Ecto neural progenitor cell (in vitro differentiated cells): ENCODE measurements around the gene FRRS1.
"Not testable (repeated sequence)": the region's sequence is repeated elsewhere in the genome, so short reads cannot be mapped to it uniquely, and the experiment has no call there.

Experiments
- DNase-seq: peaks from one replicate; pipeline ENCODE4 v3.0.0-alpha.2; 2018; ENCODE audit warnings: low spot score

Gene FRRS1, protein sequence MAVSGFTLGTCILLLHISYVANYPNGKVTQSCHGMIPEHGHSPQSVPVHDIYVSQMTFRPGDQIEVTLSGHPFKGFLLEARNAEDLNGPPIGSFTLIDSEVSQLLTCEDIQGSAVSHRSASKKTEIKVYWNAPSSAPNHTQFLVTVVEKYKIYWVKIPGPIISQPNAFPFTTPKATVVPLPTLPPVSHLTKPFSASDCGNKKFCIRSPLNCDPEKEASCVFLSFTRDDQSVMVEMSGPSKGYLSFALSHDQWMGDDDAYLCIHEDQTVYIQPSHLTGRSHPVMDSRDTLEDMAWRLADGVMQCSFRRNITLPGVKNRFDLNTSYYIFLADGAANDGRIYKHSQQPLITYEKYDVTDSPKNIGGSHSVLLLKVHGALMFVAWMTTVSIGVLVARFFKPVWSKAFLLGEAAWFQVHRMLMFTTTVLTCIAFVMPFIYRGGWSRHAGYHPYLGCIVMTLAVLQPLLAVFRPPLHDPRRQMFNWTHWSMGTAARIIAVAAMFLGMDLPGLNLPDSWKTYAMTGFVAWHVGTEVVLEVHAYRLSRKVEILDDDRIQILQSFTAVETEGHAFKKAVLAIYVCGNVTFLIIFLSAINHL

DNA sequence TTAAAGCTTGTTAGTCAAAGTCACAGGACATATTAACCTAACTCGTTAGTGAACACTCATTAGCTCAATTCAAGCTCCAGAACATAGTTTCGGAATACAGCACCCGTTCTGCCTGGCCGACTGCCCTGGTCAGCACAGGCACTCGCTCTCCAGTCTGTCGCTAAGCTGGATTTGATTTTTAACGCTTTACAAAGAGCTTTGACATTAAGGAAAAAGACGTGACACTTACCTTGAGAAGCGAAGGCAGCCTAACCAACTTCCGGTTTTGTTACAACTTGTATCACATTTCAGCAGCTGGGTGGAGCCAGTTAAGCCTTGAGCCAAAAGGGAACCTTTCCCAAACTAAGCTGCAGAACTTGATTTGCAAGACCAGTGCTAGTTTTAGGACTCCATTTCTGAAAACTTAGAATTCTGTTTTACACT lies at the start of gene FRRS1:
Gene FRRS1, minus strand, starts transcription at position 258 of the 423 bp plus-strand sequence. CDS start 17,867 bp downstream, outside the sequence.
- peak; percentile 61 for DNase-seq

DNA sequence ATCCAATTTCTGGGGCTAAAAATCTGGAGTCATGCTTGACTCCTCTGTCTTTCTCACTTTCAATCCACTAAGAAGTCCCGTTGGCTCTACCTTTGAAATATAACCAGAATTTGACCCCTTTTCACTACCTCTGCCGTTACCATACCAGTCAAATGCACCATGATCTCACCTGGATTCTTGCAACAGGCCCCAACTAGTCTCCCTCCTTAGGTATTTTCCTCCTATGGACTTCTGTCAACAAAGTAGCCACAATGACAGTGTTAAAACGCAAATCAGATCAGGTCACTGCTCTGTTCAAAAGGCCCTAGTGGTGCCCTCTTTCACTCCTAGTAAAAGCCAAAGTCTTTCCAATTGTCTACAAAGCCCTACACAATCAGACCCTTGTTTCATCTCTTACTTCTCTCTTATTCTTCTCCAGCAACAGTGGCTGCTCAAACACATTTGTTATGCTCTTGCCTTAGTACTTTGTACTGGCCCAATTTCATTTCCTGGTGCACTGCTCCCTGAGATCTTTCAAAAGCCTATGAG lies 48.0 kb upstream of the FRRS1 start:
- DNase-seq: no peak

DNA sequence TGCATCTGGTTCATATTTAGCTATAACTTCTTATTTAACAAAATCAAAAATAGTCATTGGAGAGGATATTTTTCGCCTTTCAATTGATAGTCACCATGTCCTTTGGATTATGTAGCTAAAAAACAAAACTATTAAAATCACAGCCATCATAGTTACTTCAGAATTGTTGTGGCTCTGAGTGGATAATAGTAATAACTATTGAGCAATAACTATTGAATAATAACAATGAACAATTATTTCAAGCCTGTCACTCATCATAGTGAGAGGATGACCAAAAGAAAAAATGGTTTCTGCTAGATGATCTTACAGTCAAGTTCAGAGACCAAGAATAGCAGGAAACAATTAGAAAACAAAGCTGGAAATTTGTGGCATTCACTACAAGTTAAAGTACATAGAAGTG lies 45.3 kb upstream of the FRRS1 start:
- no peak for DNase-seq

DNA sequence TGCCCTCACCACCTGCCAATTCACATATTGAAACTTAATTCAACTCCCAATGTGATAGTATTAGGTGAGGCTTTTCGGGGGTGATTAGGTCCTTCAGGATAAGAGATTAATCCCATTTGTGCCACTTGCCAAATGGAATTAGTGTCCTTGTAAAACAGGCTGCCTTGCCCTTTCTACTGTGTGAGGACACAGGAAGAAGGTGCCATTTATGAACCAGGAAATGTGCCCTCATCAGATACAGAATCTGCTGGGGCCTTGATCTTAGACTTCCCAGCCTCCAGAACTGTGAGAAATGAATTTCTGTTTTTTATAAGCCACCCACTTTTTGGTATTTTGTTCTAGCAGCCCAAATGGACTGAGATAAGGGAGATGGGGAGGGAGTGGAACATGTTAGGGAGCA lies 44.6 kb upstream of the FRRS1 start:
- no peak for DNase-seq

DNA sequence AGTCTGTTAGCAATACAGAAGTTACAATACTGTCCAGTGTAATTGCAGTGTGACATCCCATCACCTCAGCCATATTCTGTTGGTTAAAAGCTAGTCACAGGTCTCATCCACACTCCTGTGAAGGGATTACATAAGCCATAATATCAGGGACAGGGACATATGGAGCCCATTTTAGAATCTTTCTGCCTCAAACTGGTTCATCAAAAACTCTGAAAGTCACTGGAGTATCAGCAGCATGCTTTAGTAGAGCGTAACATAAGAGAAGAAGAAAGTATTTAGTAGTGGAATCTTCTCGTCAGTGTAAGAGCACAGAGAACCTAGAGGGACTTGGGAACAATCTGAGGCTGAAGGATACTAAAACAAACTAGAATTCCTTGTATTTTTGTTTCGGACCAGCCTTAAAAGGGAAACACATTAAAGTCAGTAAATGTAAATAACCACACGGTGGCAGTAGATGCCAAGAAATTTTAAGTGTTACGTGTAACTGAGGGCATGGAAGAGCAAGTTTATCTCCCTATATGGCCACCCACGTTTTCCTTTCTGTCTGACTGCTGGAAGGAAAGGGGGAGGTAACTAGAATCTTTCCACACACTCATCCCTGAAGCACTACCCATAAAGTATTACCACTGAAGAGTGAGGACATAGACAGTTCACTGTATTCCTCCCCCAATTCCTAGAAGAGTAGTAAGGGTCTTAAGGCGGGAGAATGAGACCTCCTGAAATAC lies 42.1 kb upstream of the FRRS1 start:
- no peak for DNase-seq

DNA sequence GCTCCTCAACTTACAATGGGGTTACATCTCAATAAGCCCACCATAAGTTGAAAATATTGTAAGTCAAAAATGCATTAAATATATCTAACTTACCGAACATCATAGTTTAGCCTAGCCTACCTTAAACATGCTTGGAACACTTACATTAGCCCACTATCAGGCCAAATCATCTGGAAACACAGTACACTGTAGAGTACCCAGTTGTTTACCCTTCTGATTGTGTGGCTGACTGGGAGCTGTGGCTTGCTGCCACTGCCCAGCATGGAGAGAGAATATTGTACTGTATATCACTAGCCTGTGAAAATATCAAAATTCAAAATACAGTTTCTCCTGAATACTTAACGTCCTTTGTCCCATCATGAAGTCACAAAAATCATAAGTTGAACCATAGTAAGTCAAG lies 40.4 kb upstream of the FRRS1 start:
- no peak for DNase-seq

DNA sequence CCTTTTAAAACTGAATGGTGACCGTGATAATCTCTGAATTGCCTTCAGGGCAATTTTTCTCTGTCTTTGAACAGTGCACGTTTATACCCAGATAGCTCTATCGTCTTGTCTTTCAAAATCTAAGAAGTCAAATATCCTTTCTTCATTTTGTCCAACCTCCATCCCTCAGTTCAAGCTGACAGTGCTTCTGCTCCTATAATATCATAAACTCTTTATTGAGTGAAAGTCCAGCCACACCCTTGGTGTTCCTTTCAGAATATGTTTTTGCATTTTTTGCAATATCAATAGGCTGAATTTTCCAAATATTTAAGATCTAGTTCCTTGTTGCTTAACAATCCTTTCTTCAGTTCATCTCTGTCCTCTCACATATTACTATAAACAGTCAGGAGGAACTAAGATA lies 35.1 kb upstream of the FRRS1 start:
- DNase-seq: no peak

DNA sequence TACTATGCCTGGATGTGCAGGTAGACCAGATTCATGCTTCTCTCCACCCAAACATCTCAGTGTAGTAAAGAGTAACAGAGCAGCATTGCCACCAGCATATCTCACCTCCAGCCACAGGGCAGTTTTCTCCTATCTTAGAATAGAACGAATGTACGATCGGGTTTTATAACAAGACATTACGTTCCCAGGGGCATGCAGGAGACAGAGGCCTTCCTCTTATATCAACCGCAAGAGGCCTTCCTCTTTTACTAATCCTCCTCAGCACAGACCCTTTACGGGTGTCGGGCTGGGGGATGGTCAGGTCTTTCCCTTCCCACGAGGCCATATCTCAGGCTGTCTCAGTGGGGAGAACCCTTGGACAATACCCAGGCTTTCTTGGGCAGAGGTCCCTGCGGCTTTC lies 27.4 kb upstream of the FRRS1 start:
- not testable (repeated sequence) for DNase-seq

DNA sequence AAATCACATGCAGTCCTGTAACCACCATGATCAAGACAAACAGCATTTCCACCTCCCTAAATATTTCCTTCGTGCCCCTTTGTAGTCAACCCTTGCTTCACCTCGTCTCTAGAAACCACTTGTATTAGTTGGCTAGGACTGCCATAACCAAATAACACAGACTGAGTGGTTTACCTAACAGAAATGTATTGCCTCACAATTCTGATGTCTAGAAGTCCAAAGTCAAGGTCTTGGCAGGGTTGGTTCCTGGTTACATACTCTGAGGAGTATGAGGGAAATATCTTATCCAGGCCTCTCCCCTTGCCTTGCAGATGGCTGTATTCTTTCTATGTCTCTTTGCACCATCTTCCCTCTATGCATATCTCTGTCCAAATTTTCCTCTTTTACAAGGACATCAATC lies 23.3 kb upstream of the FRRS1 start:
- DNase-seq: no peak

DNA sequence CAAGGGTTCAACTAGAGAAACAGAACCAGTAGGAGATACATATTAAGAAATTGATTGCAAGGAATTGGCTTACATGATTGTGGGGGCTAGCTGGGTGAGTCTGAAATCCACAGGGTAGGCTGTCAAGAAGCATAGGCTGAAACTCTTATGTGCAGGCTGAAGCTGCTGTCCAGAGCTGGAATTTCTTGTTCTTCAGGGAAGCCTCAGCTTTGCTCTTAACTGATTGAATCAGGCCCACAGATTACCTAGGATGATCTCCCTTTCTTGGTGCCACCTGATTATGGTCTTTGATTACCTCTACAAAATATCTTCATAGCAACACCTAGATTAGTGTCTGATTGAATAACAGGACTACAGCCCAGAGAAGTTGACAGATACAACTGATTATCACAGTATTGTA lies 22.5 kb upstream of the FRRS1 start:
- no peak for DNase-seq

DNA sequence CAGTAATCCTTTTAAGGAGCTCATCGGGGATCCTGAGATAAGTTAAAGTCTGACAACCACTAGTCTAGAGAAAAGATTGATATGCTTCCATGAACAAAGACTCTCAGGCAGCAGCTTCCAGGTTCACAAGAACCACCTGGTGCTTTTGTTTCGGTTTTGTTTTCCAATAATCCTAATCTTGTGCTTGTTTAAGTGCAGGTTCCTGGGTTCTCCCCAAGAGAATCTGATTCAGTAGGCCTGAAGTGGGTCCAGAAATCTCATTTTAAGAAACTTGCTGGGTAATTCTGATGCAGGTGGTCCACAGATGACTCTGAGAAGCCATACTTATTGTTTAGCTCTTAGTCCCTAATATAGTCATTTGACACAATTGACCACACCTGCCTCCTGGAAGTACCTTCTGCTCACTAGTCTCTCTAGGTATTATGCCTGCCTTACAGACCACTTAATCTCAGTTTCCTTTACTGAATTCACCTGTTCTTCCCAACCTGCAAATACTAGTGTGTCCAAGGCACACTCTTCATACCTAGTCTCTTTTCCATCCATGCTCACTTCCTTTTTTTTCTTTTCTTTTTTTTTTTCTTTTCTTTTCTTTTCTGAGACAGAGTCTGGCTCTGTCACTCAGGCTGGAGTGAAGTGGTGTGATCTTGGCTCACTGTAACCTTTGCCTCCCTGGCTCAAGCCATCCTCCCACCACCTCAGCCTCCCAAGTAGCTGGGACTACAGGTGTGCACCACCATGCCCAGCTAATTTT lies 20.5 kb upstream of the FRRS1 start:
- DNase-seq: no peak

DNA sequence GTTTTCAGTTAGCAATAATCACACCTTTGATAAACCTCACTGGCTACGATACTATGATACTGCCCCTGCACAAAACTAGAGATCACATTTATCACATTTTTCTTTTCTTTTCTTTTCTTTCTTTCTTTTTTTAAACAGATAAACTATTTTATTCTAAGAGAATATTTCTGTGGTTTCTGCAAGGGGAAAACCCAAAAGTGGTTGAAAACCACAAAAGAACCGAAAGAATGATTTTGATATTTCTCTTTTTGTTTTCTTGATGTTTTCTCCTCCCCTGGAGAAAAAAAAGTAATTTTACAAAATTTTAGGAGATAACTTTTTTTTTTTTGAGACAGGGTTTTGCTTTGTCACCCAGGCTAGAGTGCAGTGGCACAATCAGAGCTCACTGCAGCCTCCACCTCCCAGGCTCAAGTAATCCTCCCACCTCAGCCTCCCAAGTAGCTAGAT lies 18.4 kb upstream of the FRRS1 start:
- no peak for DNase-seq

DNA sequence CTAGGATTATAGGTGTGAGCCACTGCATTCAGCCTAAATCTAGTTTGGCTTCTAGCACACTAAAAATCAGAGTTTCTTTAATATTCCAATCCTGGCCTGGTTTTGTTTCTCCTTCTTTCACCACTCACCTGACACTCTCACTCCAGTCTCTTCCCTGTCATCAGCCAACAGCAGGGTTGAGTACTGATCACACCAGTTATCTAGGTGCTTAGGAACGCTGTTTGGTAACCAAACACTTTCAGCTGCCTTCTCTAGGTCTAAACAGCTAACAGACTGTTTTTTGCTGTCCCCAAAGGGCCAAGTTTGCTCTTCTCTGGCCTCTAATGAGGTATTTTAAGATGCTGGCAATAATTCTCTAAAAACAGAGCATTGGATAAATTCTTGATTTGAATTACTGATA lies 17.7 kb upstream of the FRRS1 start:
- DNase-seq: no peak

DNA sequence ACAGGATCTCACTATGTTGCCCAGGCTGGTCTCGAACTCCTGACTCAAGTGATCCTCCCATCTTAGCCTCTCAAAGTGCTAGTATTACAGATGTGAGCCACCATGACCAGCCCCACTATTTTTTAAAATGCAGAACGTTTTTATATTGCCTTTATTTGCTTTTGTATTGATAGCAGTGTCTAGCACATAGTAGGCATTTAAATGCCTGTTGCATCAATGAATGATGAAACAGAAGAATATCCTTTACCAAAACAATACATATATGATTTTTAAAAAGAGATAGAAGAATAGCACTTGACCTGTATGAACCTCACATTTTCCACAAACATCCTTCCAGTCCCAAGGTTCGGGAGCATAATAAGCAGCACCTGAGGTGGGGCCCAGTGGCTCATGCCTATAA lies 16.5 kb upstream of the FRRS1 start:
- DNase-seq: no peak

DNA sequence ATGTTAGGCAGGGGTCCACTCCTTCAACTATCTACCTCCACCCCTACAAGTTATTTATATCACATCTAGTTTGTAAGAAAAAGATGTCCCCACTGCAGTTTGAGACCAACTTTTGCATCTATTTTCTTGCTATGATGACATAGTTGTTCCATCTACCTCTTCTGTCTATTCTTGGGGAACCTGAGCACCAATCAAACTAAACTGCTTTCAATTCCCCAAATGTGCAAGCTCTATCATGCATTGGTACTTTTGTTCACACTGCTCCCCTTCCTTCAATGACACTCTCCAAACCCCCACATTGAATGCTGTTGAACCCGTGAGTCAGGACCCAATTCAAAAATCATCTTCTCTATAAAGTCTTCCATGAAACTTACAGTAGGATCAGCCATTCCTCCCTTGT lies 16.0 kb upstream of the FRRS1 start:
- DNase-seq: no peak

DNA sequence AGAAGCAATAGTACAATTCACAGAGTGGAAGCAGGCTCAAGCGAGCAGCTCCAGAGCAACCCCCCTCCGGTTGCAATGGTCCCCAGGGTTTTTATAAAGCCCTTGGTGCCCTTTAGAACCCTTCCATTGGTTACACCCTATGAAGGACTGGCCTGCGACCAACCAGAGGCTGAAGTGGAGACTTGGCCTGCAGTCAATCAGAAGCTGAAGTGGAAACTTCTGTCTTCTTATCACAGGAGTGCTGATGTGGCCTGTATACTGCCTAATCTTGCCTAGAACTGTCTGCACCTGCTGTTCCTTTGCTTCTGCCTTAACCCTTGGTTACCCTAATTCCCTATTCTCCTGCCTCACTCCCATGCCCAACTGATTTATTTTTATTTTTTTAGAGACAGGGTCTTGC lies 15.4 kb upstream of the FRRS1 start:
- no peak for DNase-seq

DNA sequence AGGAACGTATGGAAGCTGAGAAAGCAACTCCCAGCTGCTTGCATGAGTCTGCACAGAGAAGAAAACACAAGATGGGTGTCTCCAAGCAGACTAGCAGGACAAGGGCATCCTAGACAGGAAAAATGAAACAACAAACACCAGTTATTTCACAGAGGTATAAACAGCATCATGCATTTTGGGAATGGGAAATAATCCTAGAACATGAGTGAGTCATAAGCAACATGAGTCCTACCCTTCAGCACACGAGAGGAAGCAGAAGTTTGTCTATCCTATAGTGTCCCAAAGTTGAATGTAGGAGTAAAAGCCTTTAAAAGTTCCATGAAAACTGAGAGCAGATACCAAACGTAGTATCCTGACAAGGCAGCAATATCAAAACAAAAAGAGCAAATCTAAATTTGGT lies 11.3 kb upstream of the FRRS1 start:
- no peak for DNase-seq

DNA sequence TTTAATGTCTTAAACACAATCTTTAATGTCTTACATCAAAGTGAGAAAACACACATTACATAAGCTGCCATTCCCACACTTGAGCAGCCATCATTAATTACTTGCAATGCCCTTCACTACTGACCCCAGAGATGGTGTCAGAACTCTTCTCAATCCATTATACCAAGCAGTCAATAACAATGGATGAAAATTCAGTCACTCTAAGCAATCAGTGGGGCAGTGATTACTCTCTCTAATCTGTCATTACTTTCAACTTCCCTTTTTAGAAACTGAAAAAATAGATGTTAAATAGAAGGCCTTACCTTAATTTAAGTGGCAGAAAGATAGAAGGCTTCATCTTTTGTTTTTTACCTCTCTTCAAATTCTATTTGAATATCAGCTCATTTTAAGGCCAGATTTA lies 9.7 kb upstream of the FRRS1 start:
- DNase-seq: no peak

DNA sequence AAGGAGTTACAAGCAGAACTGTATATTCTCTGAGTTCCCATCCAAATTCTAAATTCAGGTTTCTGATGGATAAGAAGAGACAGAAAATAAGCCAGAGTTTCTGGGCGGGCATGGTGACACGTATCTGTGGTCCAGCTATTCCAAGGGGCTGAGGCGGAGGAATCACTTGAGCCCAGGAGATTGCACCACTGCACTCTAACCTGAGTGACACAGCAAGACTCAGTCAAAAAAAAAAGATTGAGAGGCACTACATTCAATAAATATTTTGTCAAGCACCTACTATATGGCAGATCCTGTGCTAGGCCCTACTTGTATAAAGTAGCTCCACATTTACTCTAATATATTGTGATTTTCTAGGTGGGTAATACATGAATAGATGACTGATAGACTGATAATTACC lies 6.4 kb upstream of the FRRS1 start:
- no peak for DNase-seq

DNA sequence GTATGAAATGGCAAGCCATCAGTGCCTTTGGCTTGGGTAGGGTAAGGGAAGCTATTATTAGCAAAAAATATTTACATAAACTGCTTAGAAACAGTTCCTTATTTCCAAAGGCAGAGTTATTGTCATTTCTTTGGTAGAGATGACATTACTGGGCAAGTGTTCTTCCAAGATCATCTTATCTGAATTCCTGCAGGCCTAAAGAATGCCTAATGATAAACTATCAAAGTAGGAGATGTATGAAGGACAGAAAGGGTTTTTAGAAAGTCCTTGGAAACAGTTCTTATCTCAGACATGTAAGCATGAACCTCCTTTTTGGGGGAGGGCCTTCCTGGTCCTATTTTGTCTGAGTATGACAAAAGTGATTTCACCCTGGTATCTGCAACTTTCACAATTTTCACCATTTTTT lies 5.1 kb upstream of the FRRS1 start:
- no peak for DNase-seq

DNA sequence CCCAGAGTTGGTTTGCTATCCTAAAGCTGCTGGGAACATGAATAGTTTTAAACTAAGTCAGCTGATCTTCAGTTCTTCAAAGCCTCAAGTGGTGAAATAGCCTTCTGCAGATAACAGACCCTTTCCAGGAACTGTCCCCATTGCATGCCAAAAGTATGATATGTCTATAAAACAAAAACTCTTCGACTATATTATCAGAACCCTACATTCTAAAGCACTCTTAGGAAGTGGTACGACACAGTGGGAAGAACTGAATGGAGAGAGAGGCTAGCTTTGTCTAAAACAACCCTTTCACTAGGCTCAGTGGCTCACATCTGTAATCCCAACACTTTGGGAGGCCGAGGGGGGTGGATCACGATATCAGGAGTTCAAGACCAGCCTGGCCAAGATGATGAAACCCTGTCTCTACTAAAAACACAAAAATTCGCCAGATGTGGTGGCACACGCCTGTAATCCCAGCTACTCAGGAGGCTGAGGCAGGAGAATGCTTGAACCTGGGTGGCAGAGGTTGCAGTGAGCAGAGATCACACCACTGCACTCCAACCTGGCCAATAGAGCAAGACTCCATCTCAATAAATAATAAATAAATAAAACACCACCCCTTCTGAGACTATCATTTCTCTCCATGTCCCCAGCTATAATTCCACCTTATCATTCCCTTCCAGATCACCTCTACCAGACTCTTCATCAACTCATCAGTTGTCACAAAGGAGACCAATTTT lies 2.2 kb upstream of the FRRS1 start:
- no peak for DNase-seq

DNA sequence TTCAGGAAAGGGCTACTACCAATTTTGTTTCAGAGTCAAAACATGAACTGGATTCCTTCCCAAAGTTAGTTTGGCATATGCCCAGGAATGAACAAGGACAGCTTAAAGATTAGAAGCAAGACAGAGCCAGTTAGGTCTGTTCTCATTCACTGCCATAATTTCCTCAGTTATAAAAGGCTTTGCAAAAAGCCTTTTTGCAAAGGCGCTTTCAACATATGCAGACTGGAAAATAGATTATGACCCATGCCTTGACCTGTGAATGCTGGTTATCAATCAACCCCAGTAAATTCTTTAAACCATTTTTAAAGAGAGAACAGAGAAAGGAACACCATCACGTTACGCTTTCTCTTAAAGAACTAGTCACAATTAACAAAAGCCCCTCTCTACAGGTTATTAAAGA lies 1.7 kb upstream of the FRRS1 start:
- DNase-seq: no peak
